Kasumi-1 (cell line): ENCODE results near the gene PRC1.
A peak's percentile ranks its signal among the peaks of the same experiment; 100 is the strongest.
"Not testable (repeated sequence)": the region's sequence is repeated elsewhere in the genome, so short reads cannot be mapped to it uniquely, and the experiment has no call there.

Experiments used
- DNase-seq, 2 experiments: peaks; one replicate each; lab custom pipeline; 2025; lab: John Stamatoyannopoulos, UW

The PRC1 gene

GRCh38 chr15:90934256-90934948 is 59.9 kb downstream of the PRC1 start:
- DNase-seq = peak; percentile 85

- DNase-seq = no peak
Observed at GRCh38 chr15:90933301-90933700, 61.0 kb downstream of the PRC1 start.

- peak in 1 of 2 experiments; percentile 61 for DNase-seq
Observed at GRCh38 chr15:90932660-90932991, 61.7 kb downstream of the PRC1 start.

- peak; percentile 88 to 91 for DNase-seq
Observed at GRCh38 chr15:90931828-90932659, 62.3 kb downstream of the PRC1 start, which contains the start of gene HDDC3. Gene HDDC3 (minus strand): TSS chr15:90932549. CDS start chr15:90932540, 9 bp downstream.

- no peak for DNase-seq
Observed at GRCh38 chr15:90931575-90931827, 62.8 kb downstream of the PRC1 start.

- no peak for DNase-seq
Observed at GRCh38 chr15:90930861-90931574, 63.3 kb downstream of the PRC1 start.

- no peak for DNase-seq
Observed at GRCh38 chr15:90929246-90930019, 64.9 kb downstream of the PRC1 start.

- DNase-seq = not testable (repeated sequence)
Observed at GRCh38 chr15:90928106-90928505, 66.2 kb downstream of the PRC1 start.

GRCh38 chr15:90926766-90927165 is 67.6 kb downstream of the PRC1 start:
- DNase-seq = not testable (repeated sequence)

- DNase-seq = no peak
Observed at GRCh38 chr15:90924375-90924774, 70.0 kb downstream of the PRC1 start.

- not testable (repeated sequence) for DNase-seq
Observed at GRCh38 chr15:90922712-90923322, 71.5 kb downstream of the PRC1 start.

- no peak for DNase-seq
Observed at GRCh38 chr15:90921887-90922286, 72.4 kb downstream of the PRC1 start.

- no peak for DNase-seq
Observed at GRCh38 chr15:90918835-90919234, 75.5 kb downstream of the PRC1 start.

GRCh38 chr15:90918034-90918788 is 76.1 kb downstream of the PRC1 start:
- no peak for DNase-seq

- DNase-seq = no peak
Observed at GRCh38 chr15:90917569-90917968, 76.8 kb downstream of the PRC1 start.

GRCh38 chr15:90916461-90916860 is 77.9 kb downstream of the PRC1 start:
- DNase-seq = no peak
